ENCODE results near the gene DDX31.

DDX31 gene

GRCh38 chr9:132591751-132592314, 78.0 kb downstream of the DDX31 start:
- Histone ChIP-seq H2BK12ac (ENCODE audit: low read length) (no peak overlapping the region), H3K14ac (ENCODE audit: low read length) (no peak overlapping the region), H2BK15ac (ENCODE audit: low read length) (no peak overlapping the region), H3K4me1 (ENCODE audit: control insufficient read depth in 2 of 2, insufficient read depth in 1 of 2, low read depth in 1 of 2, low read length in 2 of 2) (peaks cover 6 to 17% of the 10 kb centered on the region in 2 donors), H3K18ac (ENCODE audit: low read length) (no peak overlapping the region), H2AFZ (ENCODE audit: low read length) (no peak overlapping the region), H3K27me3 (ENCODE audit: control insufficient read depth in 3 of 3, insufficient read depth in 3 of 3, low read depth in 1 of 3, low read length in 3 of 3) (peaks cover 41 to 53% (median 51%) of the 10 kb centered on the region in 3 experiments), H3K36me3 (replicated peaks in 1 of 2; ENCODE audit: control insufficient read depth in 2 of 2, insufficient read depth in 2 of 2, low read length in 2 of 2) (peaks cover 7 to 32% of the 10 kb centered on the region in 2 donors), H3K4me2 (ENCODE audit: insufficient read depth, low read length, poor library complexity, severe bottlenecking) (peak overlapping the region; percentile 47), H3K79me1 (ENCODE audit: low read depth, low read length) (no peaks in the 10 kb centered on the region), H3K23ac (ENCODE audit: low read depth, low read length, poor library complexity) (no peak overlapping the region), H3K9me3 (replicated peaks in 1 of 2; ENCODE audit: control insufficient read depth in 2 of 2, insufficient read depth in 1 of 2, low read depth in 1 of 2, low read length in 2 of 2) (peaks cover 0 to 2% of the 10 kb centered on the region in 2 donors), H3K4ac (ENCODE audit: low read length) (no peak overlapping the region), H4K91ac (ENCODE audit: low read depth, low read length, poor library complexity) (no peak overlapping the region), H2BK120ac (ENCODE audit: low read depth, low read length) (no peak overlapping the region), H2BK5ac (ENCODE audit: low read length) (no peak overlapping the region), H3K27ac (replicated peaks; ENCODE audit: low read length) (no peak overlapping the region), H3K9ac (ENCODE audit: low read depth, low read length, poor library complexity) (no peak overlapping the region), H2AK5ac (ENCODE audit: low read depth, low read length) (no peak overlapping the region), H4K8ac (ENCODE audit: low read depth, low read length) (no peak overlapping the region), H3K4me3 (ENCODE audit: low read length in 2 of 2) (no peak overlapping the region)
- no peak for DNase-seq (ENCODE audit: low spot score)
- WGBS, 2 donors (ENCODE audit: extremely low coverage in 2 of 2, insufficient read length in 2 of 2, insufficient replicate concordance in 1 of 2), result no CpG with 5 or more reads among the region's 9 CpGs

GRCh38 chr9:132591244-132591643, 78.5 kb downstream of the DDX31 start:
- no peak overlapping the region for H3K27ac ChIP-seq (replicated peaks; ENCODE audit: low read length)
- H3K27me3 ChIP-seq (ENCODE audit: control insufficient read depth in 3 of 3, insufficient read depth in 3 of 3, low read depth in 1 of 3, low read length in 3 of 3), result peaks cover 47 to 59% (median 57%) of the 10 kb centered on the region in 3 experiments
- peaks cover 5 to 26% of the 10 kb centered on the region in 2 donors for H3K36me3 ChIP-seq (replicated peaks in 1 of 2; ENCODE audit: control insufficient read depth in 2 of 2, insufficient read depth in 2 of 2, low read length in 2 of 2)
- H2BK120ac ChIP-seq (ENCODE audit: low read depth, low read length), result no peak overlapping the region
- H3K14ac ChIP-seq (ENCODE audit: low read length), result no peak overlapping the region
- H2BK5ac ChIP-seq (ENCODE audit: low read length), result no peak overlapping the region
- H3K4me1 ChIP-seq (ENCODE audit: control insufficient read depth in 2 of 2, insufficient read depth in 1 of 2, low read depth in 1 of 2, low read length in 2 of 2), result peaks cover 6 to 17% of the 10 kb centered on the region in 2 donors
- no peak for DNase-seq (ENCODE audit: low spot score)
- no peak overlapping the region for H4K91ac ChIP-seq (ENCODE audit: low read depth, low read length, poor library complexity)
- peak overlapping the region; percentile 26 for H2BK15ac ChIP-seq (ENCODE audit: low read length)
- H3K4ac ChIP-seq (ENCODE audit: low read length), result no peak overlapping the region
- H3K4me2 ChIP-seq (ENCODE audit: insufficient read depth, low read length, poor library complexity, severe bottlenecking), result no peak overlapping the region
- H4K8ac ChIP-seq (ENCODE audit: low read depth, low read length), result no peak overlapping the region
- H3K9ac ChIP-seq (ENCODE audit: low read depth, low read length, poor library complexity), result no peak overlapping the region
- H3K18ac ChIP-seq (ENCODE audit: low read length), result peak overlapping the region; percentile 74
- no peaks in the 10 kb centered on the region for H3K79me1 ChIP-seq (ENCODE audit: low read depth, low read length)
- no peak overlapping the region for H3K4me3 ChIP-seq (ENCODE audit: low read length in 2 of 2)
- H3K9me3 ChIP-seq (replicated peaks in 1 of 2; ENCODE audit: control insufficient read depth in 2 of 2, insufficient read depth in 1 of 2, low read depth in 1 of 2, low read length in 2 of 2), result peaks cover 0 to 2% of the 10 kb centered on the region in 2 donors
- H2BK12ac ChIP-seq (ENCODE audit: low read length), result no peak overlapping the region
- WGBS, 2 donors (ENCODE audit: extremely low coverage in 2 of 2, insufficient read length in 2 of 2, insufficient replicate concordance in 1 of 2), result no CpG with 5 or more reads among the region's 6 CpGs
- peak overlapping the region; percentile 49 for H3K23ac ChIP-seq (ENCODE audit: low read depth, low read length, poor library complexity)
- H2AFZ ChIP-seq (ENCODE audit: low read length), result no peak overlapping the region
- no peak overlapping the region for H2AK5ac ChIP-seq (ENCODE audit: low read depth, low read length)

- DNase-seq (ENCODE audit: low spot score), result no peak
- peak overlapping the region; percentile 26 for H2BK15ac ChIP-seq (ENCODE audit: low read length)
- H3K79me1 ChIP-seq (ENCODE audit: low read depth, low read length), result no peaks in the 10 kb centered on the region
- H3K9me3 ChIP-seq (replicated peaks in 1 of 2; ENCODE audit: control insufficient read depth in 2 of 2, insufficient read depth in 1 of 2, low read depth in 1 of 2, low read length in 2 of 2), result peaks cover 0 to 2% of the 10 kb centered on the region in 2 donors
- no peak overlapping the region for H4K8ac ChIP-seq (ENCODE audit: low read depth, low read length)
- no peak overlapping the region for H2AK5ac ChIP-seq (ENCODE audit: low read depth, low read length)
- H3K4ac ChIP-seq (ENCODE audit: low read length), result no peak overlapping the region
- peak overlapping the region; percentile 6 for H2BK12ac ChIP-seq (ENCODE audit: low read length)
- H3K36me3 ChIP-seq (replicated peaks in 1 of 2; ENCODE audit: control insufficient read depth in 2 of 2, insufficient read depth in 2 of 2, low read length in 2 of 2), result peaks cover 5 to 20% of the 10 kb centered on the region in 2 donors
- peak overlapping the region; percentile 29 for H3K4me2 ChIP-seq (ENCODE audit: insufficient read depth, low read length, poor library complexity, severe bottlenecking)
- H4K91ac ChIP-seq (ENCODE audit: low read depth, low read length, poor library complexity), result no peak overlapping the region
- no peak overlapping the region for H2AFZ ChIP-seq (ENCODE audit: low read length)
- H3K4me1 ChIP-seq (ENCODE audit: control insufficient read depth in 2 of 2, insufficient read depth in 1 of 2, low read depth in 1 of 2, low read length in 2 of 2), result peaks cover 6 to 17% of the 10 kb centered on the region in 2 donors
- no CpG with 5 or more reads among the region's 73 CpGs for WGBS, 2 donors (ENCODE audit: extremely low coverage in 2 of 2, insufficient read length in 2 of 2, insufficient replicate concordance in 1 of 2)
- peak overlapping the region; percentile 28 for H3K14ac ChIP-seq (ENCODE audit: low read length)
- H3K18ac ChIP-seq (ENCODE audit: low read length), result peak overlapping the region; percentile 74
- no peak overlapping the region for H3K9ac ChIP-seq (ENCODE audit: low read depth, low read length, poor library complexity)
- no peak overlapping the region for H2BK120ac ChIP-seq (ENCODE audit: low read depth, low read length)
- peak overlapping the region; percentile 49 for H3K23ac ChIP-seq (ENCODE audit: low read depth, low read length, poor library complexity)
- H2BK5ac ChIP-seq (ENCODE audit: low read length), result no peak overlapping the region
- peaks cover 52 to 65% (median 64%) of the 10 kb centered on the region in 3 experiments for H3K27me3 ChIP-seq (ENCODE audit: control insufficient read depth in 3 of 3, insufficient read depth in 3 of 3, low read depth in 1 of 3, low read length in 3 of 3)
- no peak overlapping the region for H3K27ac ChIP-seq (replicated peaks; ENCODE audit: low read length)
- H3K4me3 ChIP-seq (ENCODE audit: low read length in 2 of 2), result no peak overlapping the region
These were observed 79.2 kb downstream of the DDX31 start for GRCh38 chr9:132590318-132591182.

- peak overlapping the region; percentile 70 for H3K23ac ChIP-seq (ENCODE audit: low read depth, low read length, poor library complexity)
- H3K4me2 ChIP-seq (ENCODE audit: insufficient read depth, low read length, poor library complexity, severe bottlenecking), result no peak overlapping the region
- DNase-seq (ENCODE audit: low spot score), result no peak
- H3K79me1 ChIP-seq (ENCODE audit: low read depth, low read length), result no peaks in the 10 kb centered on the region
- no peak overlapping the region for H4K91ac ChIP-seq (ENCODE audit: low read depth, low read length, poor library complexity)
- peaks cover 6 to 17% of the 10 kb centered on the region in 2 donors for H3K4me1 ChIP-seq (ENCODE audit: control insufficient read depth in 2 of 2, insufficient read depth in 1 of 2, low read depth in 1 of 2, low read length in 2 of 2)
- H3K9me3 ChIP-seq (replicated peaks in 1 of 2; ENCODE audit: control insufficient read depth in 2 of 2, insufficient read depth in 1 of 2, low read depth in 1 of 2, low read length in 2 of 2), result peaks cover 0 to 2% of the 10 kb centered on the region in 2 donors
- no peak overlapping the region for H2AK5ac ChIP-seq (ENCODE audit: low read depth, low read length)
- no peak overlapping the region for H3K9ac ChIP-seq (ENCODE audit: low read depth, low read length, poor library complexity)
- peak overlapping the region; percentile 55 for H3K18ac ChIP-seq (ENCODE audit: low read length)
- H4K8ac ChIP-seq (ENCODE audit: low read depth, low read length), result no peak overlapping the region
- peaks cover 55 to 71% (median 70%) of the 10 kb centered on the region in 3 experiments for H3K27me3 ChIP-seq (ENCODE audit: control insufficient read depth in 3 of 3, insufficient read depth in 3 of 3, low read depth in 1 of 3, low read length in 3 of 3)
- H2BK12ac ChIP-seq (ENCODE audit: low read length), result no peak overlapping the region
- WGBS, 2 donors (ENCODE audit: extremely low coverage in 2 of 2, insufficient read length in 2 of 2, insufficient replicate concordance in 1 of 2), result no CpG with 5 or more reads among the region's 17 CpGs
- no peak overlapping the region for H2BK5ac ChIP-seq (ENCODE audit: low read length)
- H3K36me3 ChIP-seq (replicated peaks in 1 of 2; ENCODE audit: control insufficient read depth in 2 of 2, insufficient read depth in 2 of 2, low read length in 2 of 2), result peaks cover 5 to 14% of the 10 kb centered on the region in 2 donors
- no peak overlapping the region for H2BK120ac ChIP-seq (ENCODE audit: low read depth, low read length)
- H3K27ac ChIP-seq (replicated peaks; ENCODE audit: low read length), result no peak overlapping the region
- no peak overlapping the region for H3K14ac ChIP-seq (ENCODE audit: low read length)
- H2AFZ ChIP-seq (ENCODE audit: low read length), result no peak overlapping the region
- no peak overlapping the region for H3K4ac ChIP-seq (ENCODE audit: low read length)
- H3K4me3 ChIP-seq (ENCODE audit: low read length in 2 of 2), result no peak overlapping the region
- H2BK15ac ChIP-seq (ENCODE audit: low read length), result no peak overlapping the region
These were observed 79.8 kb downstream of the DDX31 start for GRCh38 chr9:132590037-132590317.
